Esophagus muscularis mucosa (tissue), 4 donors: Measurements from ENCODE around the gene MCM10. TPM values are rescaled to one million over a fixed set of nuclear protein-coding genes. Genes with fewer than 3 reads are reported as not detected.
"Not testable (repeated sequence)": the region's sequence is repeated elsewhere in the genome, so short reads cannot be mapped to it uniquely, and the experiment has no call there.

Source experiments
- DNase-seq: peaks from one replicate; pipeline ENCODE4 v3.0.0-alpha.2; 2017; ENCODE audit errors: extremely low spot score
- H3K27ac ChIP-seq, 4 donors: fragments of 200-600 bp; sonication (generic); replicated peaks in 1 of 4; 1 replicate in 3 of 4; 2 replicates in 1 of 4; pipeline ENCODE4 v1.5.1; 2016 to 2019; ENCODE audit warnings: mild to moderate bottlenecking in 1 of 4
- H3K27me3 ChIP-seq, 4 donors: fragments of 200-600 bp; sonication (generic); one replicate each; pipeline versions ENCODE4 v1.5.1 to v1.6.0; 2016 to 2019
- H3K36me3 ChIP-seq, 4 donors: fragments of 200-600 bp; sonication (generic); one replicate each; pipeline ENCODE4 v1.5.1; 2016 to 2019
- H3K4me1 ChIP-seq, 4 donors: fragments of 200-600 bp; sonication (generic); one replicate each; pipeline ENCODE4 v1.5.1; 2016 to 2019
- H3K4me3 ChIP-seq, 4 donors: fragments of 200-600 bp; sonication (generic); 1 replicate in 2 of 4; 2 replicates in 2 of 4; pipeline ENCODE4 v1.5.1; 2016 to 2019; ENCODE audit warnings: mild to moderate bottlenecking in 4 of 4, moderate library complexity in 1 of 4
- H3K9me3 ChIP-seq, 4 donors: fragments of 200-600 bp; sonication (generic); 1 replicate in 3 of 4; 2 replicates in 1 of 4; pipeline ENCODE4 v1.5.1; 2016 to 2019
- CTCF ChIP-seq, 3 experiments: fragments of 200-600 bp in 2 of 3; fragments of 450-650 bp in 1 of 3; sonication (generic) in 2 of 3; IDR thresholded peaks; one replicate each; pipeline ENCODE4 v1.5.1; 2017 to 2019; ENCODE audit warnings: antibody characterized with exemption in 3 of 3, mild to moderate bottlenecking in 2 of 3, moderate library complexity in 1 of 3
- EP300 ChIP-seq: sonication (generic); formaldehyde crosslinking; IDR thresholded peaks from one replicate; pipeline ENCODE4 v1.6.1; 2017; ENCODE audit warnings: antibody characterized with exemption
- POLR2A ChIP-seq: fragments of 450-650 bp; IDR thresholded peaks from one replicate; pipeline ENCODE4 v1.6.1; 2017; ENCODE audit warnings: antibody characterized with exemption, moderate library complexity, mild to moderate bottlenecking, low read depth
- POLR2AphosphoS5 ChIP-seq, 2 donors: sonication (generic); formaldehyde crosslinking; IDR thresholded peaks; one replicate each; pipeline ENCODE4 v1.6.1; 2017; ENCODE audit warnings: antibody characterized with exemption in 2 of 2
- WGBS: methylation state at CpG from one replicate; pipeline ENCODE4 v1.1.5; 2018; 5-methylcytosine and 5-hydroxymethylcytosine counted together
- intact Hi-C: fragments of 100-400 bp; cut with DNase I; formaldehyde crosslinking; loops from one replicate; pipeline ENCODE4 v1.15.1; 2023
- total RNA-seq, 4 donors: library from RNA; depleted of rRNA; stranded (reverse); fragments of >200 nt; gene quantifications; one replicate each; pipeline versions ENCODE4 v1.1.0 to v1.2.1, GENCODE V29; 2016

Gene MCM10
- total RNA-seq, 4 donors from 2014 or later = 0.17 to 0.32 TPM; not detected in 2

GRCh38 chr10:13227031-13227430 lies 65.7 kb downstream of the MCM10 start:
- Histone ChIP-seq H3K4me1 (no peaks in the 10 kb centered on the region), H3K4me3 (no peak overlapping the region), H3K36me3 (no peaks in the 10 kb centered on the region), H3K27me3 (no peaks in the 10 kb centered on the region), H3K27ac (no peak overlapping the region), H3K9me3 (no peaks in the 10 kb centered on the region)
- DNase-seq = no peak
- no peak for TF ChIP-seq CTCF (IDR thresholded peaks at IDR 0.05)
- TF ChIP-seq EP300 = no peak
- no peak for TF ChIP-seq POLR2A
- TF ChIP-seq POLR2AphosphoS5 (IDR thresholded peaks at IDR 0.05) = no peak
- intact Hi-C loops = no loop called here
- WGBS = 94% methylated on average over 5 of the region's 5 CpGs

DNA sequence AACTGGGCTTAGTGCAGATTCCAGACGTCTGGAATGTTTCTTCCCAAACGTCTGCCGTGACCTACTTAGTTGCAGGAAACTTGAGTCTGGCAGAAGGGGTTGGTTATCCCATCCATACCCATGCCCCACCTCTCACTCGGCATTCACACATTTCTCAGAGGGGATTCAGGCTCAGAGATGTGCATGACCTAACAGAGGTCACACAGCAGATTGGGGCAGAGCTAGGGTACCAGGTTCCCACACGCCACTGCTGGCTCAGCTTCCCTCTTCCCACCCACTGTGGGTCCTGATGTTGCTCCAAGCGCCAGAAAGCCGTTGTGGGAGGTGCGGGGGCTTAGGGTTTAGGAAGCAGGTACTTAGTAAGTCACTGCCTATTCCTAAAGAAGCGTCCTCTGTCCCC lies 69.8 kb downstream of the MCM10 start:
- Histone ChIP-seq H3K4me3 (no peak overlapping the region), H3K27me3 (peaks cover 0 to 22% (median 0%) of the 10 kb centered on the region in 4 donors), H3K36me3 (no peaks in the 10 kb centered on the region), H3K4me1 (no peaks in the 10 kb centered on the region), H3K27ac (no peak overlapping the region), H3K9me3 (no peaks in the 10 kb centered on the region)
- intact Hi-C loops = no loop called here
- 69% methylated on average over 9 of the region's 9 CpGs for WGBS
- TF ChIP-seq EP300 (no peak), POLR2A (no peak), POLR2AphosphoS5 (IDR thresholded peaks at IDR 0.05) (no peak), CTCF (IDR thresholded peaks at IDR 0.05) (no peak)
- DNase-seq = no peak

DNA sequence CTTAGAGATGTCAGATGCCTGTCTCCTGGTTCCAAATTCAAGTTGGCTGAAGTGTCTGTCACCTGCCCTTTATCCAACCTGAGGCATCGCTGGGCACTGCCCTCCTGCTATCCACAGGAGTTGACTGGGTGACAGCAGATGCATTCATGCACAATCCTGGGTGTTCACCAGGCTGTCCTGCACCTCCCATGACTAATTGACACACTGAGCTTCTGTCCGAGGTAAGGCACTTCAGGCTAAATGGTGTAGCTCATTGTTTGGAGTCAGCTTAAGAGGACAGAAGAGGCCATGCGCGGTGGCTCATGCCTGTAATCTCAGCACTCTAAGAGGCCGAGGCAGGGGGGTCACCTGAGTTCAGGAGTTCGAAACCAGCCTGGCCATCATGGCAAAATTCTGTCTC lies 70.5 kb downstream of the MCM10 start:
- Histone ChIP-seq H3K4me1 (no peaks in the 10 kb centered on the region), H3K9me3 (no peaks in the 10 kb centered on the region), H3K27me3 (peaks cover 0 to 22% (median 0%) of the 10 kb centered on the region in 4 donors), H3K36me3 (no peaks in the 10 kb centered on the region), H3K27ac (no peak overlapping the region), H3K4me3 (no peak overlapping the region)
- no peak for TF ChIP-seq POLR2A
- no peak for TF ChIP-seq CTCF (IDR thresholded peaks at IDR 0.05)
- TF ChIP-seq EP300 = no peak
- no peak for TF ChIP-seq POLR2AphosphoS5 (IDR thresholded peaks at IDR 0.05)
- WGBS = 83% methylated on average over 6 of the region's 6 CpGs
- DNase-seq = no peak
- intact Hi-C loops = no loop called here

DNA sequence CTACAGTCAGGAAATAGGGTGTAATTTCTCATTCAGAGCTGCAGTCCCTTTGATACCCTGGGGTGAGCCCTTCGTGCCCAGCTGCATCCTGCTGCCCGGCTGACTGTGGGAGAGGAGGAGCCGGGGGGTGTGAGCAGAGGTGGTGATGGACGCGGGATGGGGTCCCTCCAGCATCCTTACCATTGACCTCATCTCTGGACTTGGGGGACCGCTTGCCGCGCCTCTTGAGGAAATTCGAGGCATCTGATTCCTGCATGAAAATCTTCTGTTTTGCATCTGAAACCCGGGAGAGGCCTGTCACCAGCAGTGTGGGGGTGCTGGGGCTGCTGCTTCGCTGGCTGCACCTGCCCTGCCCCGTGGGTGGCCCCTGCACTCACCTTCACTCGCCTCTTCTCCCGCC lies 72.0 kb downstream of the MCM10 start:
- WGBS = 56% methylated on average over 13 of the region's 14 CpGs
- Histone ChIP-seq H3K36me3 (no peaks in the 10 kb centered on the region), H3K4me3 (no peak overlapping the region), H3K9me3 (no peaks in the 10 kb centered on the region), H3K27ac (no peak overlapping the region), H3K4me1 (no peaks in the 10 kb centered on the region), H3K27me3 (peaks cover 0 to 22% (median 0%) of the 10 kb centered on the region in 4 donors)
- no peak for TF ChIP-seq CTCF (IDR thresholded peaks at IDR 0.05)
- no peak for TF ChIP-seq POLR2A
- no peak for TF ChIP-seq EP300
- TF ChIP-seq POLR2AphosphoS5 (IDR thresholded peaks at IDR 0.05) = no peak
- intact Hi-C loops = no loop called here
- DNase-seq = no peak

- no peak within 1 kb of the TSS for H3K4me3 ChIP-seq
- intact Hi-C loops = no loop called here
These were observed 72.8 kb downstream of the MCM10 start, which contains the start of gene UCMA for GRCh38 chr10:13234172-13234571. UCMA (minus strand) TSS chr10:13234374; CDS start chr10:13234258, 116 bp downstream.

GRCh38 chr10:13234736-13235135 lies 73.4 kb downstream of the MCM10 start:
- H3K36me3 ChIP-seq, intact Hi-C loops: not testable (repeated sequence)
- H3K27me3 ChIP-seq = peaks cover 0 to 22% (median 0%) of the 10 kb centered on the region in 4 donors

More at GRCh38 chr10:13234172-13234571, 72.8 kb downstream of the MCM10 start, which contains the start of gene UCMA:
- no peak for TF ChIP-seq POLR2AphosphoS5 (IDR thresholded peaks at IDR 0.05)
- no peak for TF ChIP-seq EP300
- no peak for TF ChIP-seq POLR2A
- TF ChIP-seq CTCF (IDR thresholded peaks at IDR 0.05) = no peak
- Histone ChIP-seq H3K36me3 (no peaks in the 10 kb centered on the region), H3K9me3 (no peaks in the 10 kb centered on the region), H3K4me1 (no peaks in the 10 kb centered on the region), H3K27me3 (peaks cover 0 to 22% (median 0%) of the 10 kb centered on the region in 4 donors), H3K27ac (no peak within 1 kb of the TSS)
- 69% methylated on average over 10 of the region's 10 CpGs for WGBS
- no peak for DNase-seq

More at GRCh38 chr10:13234736-13235135, 73.4 kb downstream of the MCM10 start:
- H3K9me3 ChIP-seq, H3K27ac ChIP-seq, H3K4me3 ChIP-seq, H3K4me1 ChIP-seq, DNase-seq: not testable (repeated sequence)
- WGBS = 88% methylated on average over 13 of the region's 13 CpGs
